Panc1 (cell line): ENCODE data around the gene TNIP1. TPM values are rescaled to one million over a fixed set of nuclear protein-coding genes. Genes with fewer than 3 reads are reported as not detected.

Experiments used
- ATAC-seq: fragments of 200-7000 bp; cut with Tn5 transposase; 2 replicates; pipeline ENCODE4 v1.9.1; 2020; ENCODE audit warnings: mild to moderate bottlenecking, moderate library complexity
- BruUV-seq: library from RNA; stranded (reverse); fragments of 400-500 nt; replicated peaks from 2 replicates; lab custom pipeline; 2021; lab: Mats Ljungman, UMichigan
- CTCF ChIA-PET: fragments of 300-600 bp; sonication (Branson Sonifier 250); formaldehyde crosslinking; loops from one replicate; lab custom pipeline; 2022; ENCODE audit warnings: antibody characterized with exemption; lab: Charles Lee
- POLR2A ChIA-PET: fragments of 300-600 bp; sonication (Branson Sonifier 250); formaldehyde crosslinking; loops from one replicate; lab custom pipeline; 2022; ENCODE audit warnings: antibody characterized with exemption; lab: Charles Lee
- DNase-seq: peaks from one replicate; pipeline ENCODE4 v3.0.0-alpha.2; 2010; ENCODE audit warnings: low read depth, low spot score
- H3K27ac ChIP-seq: 2 replicates; pipeline ENCODE4 v1.5.1; 2011; ENCODE audit warnings: mild to moderate bottlenecking, low read length, inconsistent platforms
- H3K27me3 ChIP-seq: fragments of 200-500 bp; sonication (Bioruptor generic); 2 replicates; pipeline ENCODE4 v1.6.0; 2014; ENCODE audit warnings: low read length, inconsistent platforms; ENCODE audit not compliant: control insufficient read depth, insufficient read depth
- H3K36me3 ChIP-seq: fragments of 200-500 bp; sonication (Bioruptor generic); 2 replicates; pipeline ENCODE4 v1.5.1; 2014; ENCODE audit warnings: inconsistent platforms, mild to moderate bottlenecking, low read length, moderate library complexity; ENCODE audit not compliant: control insufficient read depth, insufficient read depth
- H3K4me1 ChIP-seq: 2 replicates; pipeline ENCODE4 v1.5.1; 2011; ENCODE audit warnings: inconsistent platforms, mild to moderate bottlenecking, low read length, moderate library complexity; ENCODE audit not compliant: control insufficient read depth, insufficient read depth
- H3K4me3 ChIP-seq, 2 experiments: 2 replicates each; pipeline ENCODE4 v1.5.1; 2011 to 2012; ENCODE audit warnings: low read depth in 2 of 2, low read length in 2 of 2, mild to moderate bottlenecking in 2 of 2, inconsistent platforms in 1 of 2, moderate library complexity in 1 of 2
- H3K9me3 ChIP-seq: fragments of 200-500 bp; sonication (Bioruptor generic); 2 replicates; pipeline ENCODE4 v1.5.1; 2014; ENCODE audit warnings: low read depth, mild to moderate bottlenecking, inconsistent platforms, low read length, moderate library complexity; ENCODE audit not compliant: control insufficient read depth, insufficient read depth
- CTCF ChIP-seq: fragments of 450-650 bp; IDR thresholded peaks from 2 replicates; pipeline ENCODE4 v1.5.1; 2017; ENCODE audit warnings: mild to moderate bottlenecking
- POLR2AphosphoS5 ChIP-seq: IDR thresholded peaks from 2 replicates; pipeline ENCODE4 v1.6.1; 2012; ENCODE audit warnings: mild to moderate bottlenecking, low read depth, low read length, moderate library complexity
- REST ChIP-seq, 2 experiments: IDR thresholded peaks; 2 replicates each; pipeline ENCODE4 v1.6.1; 2011 to 2012; ENCODE audit warnings: low read depth in 2 of 2, control low read depth in 1 of 2, low read length in 1 of 2, mild to moderate bottlenecking in 1 of 2, moderate library complexity in 1 of 2; ENCODE audit not compliant: insufficient read depth in 1 of 2
- SIN3A ChIP-seq: IDR thresholded peaks from 2 replicates; pipeline ENCODE4 v1.6.1; 2012; ENCODE audit warnings: low read depth, mild to moderate bottlenecking, low read length, moderate library complexity, borderline replicate concordance; ENCODE audit not compliant: insufficient read depth
- TCF7L2 ChIP-seq: IDR thresholded peaks from 2 replicates; pipeline ENCODE4 v1.6.1; 2011; ENCODE audit warnings: mild to moderate bottlenecking, low read depth, low read length, inconsistent platforms
- in situ Hi-C: cut with HindIII; loops from 2 replicates; pipeline ENCODE4 v1.10.0; 2016; ENCODE audit warnings: low sequenced_read_pairs, low pct_unique_long_range_greater_than_20kb
- intact Hi-C: fragments of 100-400 bp; cut with micrococcal nuclease; formaldehyde crosslinking; loops from one replicate; pipeline ENCODE4 v1.10.0; 2022; ENCODE audit not compliant: unreplicated experiment
- total RNA-seq: library from RNA; stranded (reverse); gene quantifications from one replicate; pipeline ENCODE4 v1.2.1, GENCODE V29; 2021; ENCODE audit not compliant: unreplicated experiment

Gene TNIP1
- total RNA-seq, 1 experiment from 2014 or later, result 81.9 TPM

GRCh38 chr5:151038801-151039238, 42.0 kb downstream of the TNIP1 start:
- ChIA-PET CTCF (interaction anchor here (1.3 kb wide), 1 partner anchor 87 kb away, joined by 4 read pairs; no protein-coding TSS in a partner anchor), POLR2A (no interaction called here)
- H3K9me3 ChIP-seq, result no peaks in the 10 kb centered on the region
- H3K27ac ChIP-seq, result no peak overlapping the region
- intact Hi-C loops (no loop called here), in situ Hi-C loops (no loop called here)
- no peaks in the 10 kb centered on the region for H3K27me3 ChIP-seq
- no peaks in the 10 kb centered on the region for H3K4me1 ChIP-seq
- no peaks in the 10 kb centered on the region; the same call in 1 of the 2 replicates for H3K36me3 ChIP-seq
- no TSS peak for BruUV-seq
- TF ChIP-seq REST (IDR thresholded peaks at IDR 0.05; ENCODE audit: insufficient read depth in 1 of 2, low read depth in 2 of 2, low read length in 1 of 2) (no peak), SIN3A (no peak), TCF7L2 (no peak)
- no peak for ATAC-seq
- H3K4me3 ChIP-seq, result no peak overlapping the region
- DNase-seq, result no peak

GRCh38 chr5:151038412-151038745, 42.5 kb downstream of the TNIP1 start:
- POLR2A ChIA-PET, result no interaction called here
- Histone ChIP-seq H3K27me3 (no peaks in the 10 kb centered on the region), H3K36me3 (no peaks in the 10 kb centered on the region; the same call in 1 of the 2 replicates), H3K4me3 (no peak overlapping the region), H3K4me1 (no peaks in the 10 kb centered on the region), H3K27ac (no peak overlapping the region), H3K9me3 (no peaks in the 10 kb centered on the region)
- TF ChIP-seq SIN3A (no peak), TCF7L2 (no peak), POLR2AphosphoS5 (no peak), REST (IDR thresholded peaks at IDR 0.05; ENCODE audit: insufficient read depth in 1 of 2, low read depth in 2 of 2, low read length in 1 of 2) (no peak), CTCF (no peak)
- intact Hi-C loops (no loop called here), in situ Hi-C loops (no loop called here)
- no peak for ATAC-seq
- CTCF ChIA-PET, result interaction anchor here (0.5 to 1.3 kb wide), 2 partner anchors 76 to 88 kb away, joined by 4 to 7 read pairs; no protein-coding TSS in a partner anchor
- BruUV-seq, result no TSS peak
- DNase-seq, result no peak
